ENCODE results near the gene PDE4D. TPM values are rescaled to one million over a fixed set of nuclear protein-coding genes. Genes with fewer than 3 reads are reported as not detected.

PDE4D gene
- total RNA-seq, 1 experiment from 2014 or later: 2.4 TPM

DNA sequence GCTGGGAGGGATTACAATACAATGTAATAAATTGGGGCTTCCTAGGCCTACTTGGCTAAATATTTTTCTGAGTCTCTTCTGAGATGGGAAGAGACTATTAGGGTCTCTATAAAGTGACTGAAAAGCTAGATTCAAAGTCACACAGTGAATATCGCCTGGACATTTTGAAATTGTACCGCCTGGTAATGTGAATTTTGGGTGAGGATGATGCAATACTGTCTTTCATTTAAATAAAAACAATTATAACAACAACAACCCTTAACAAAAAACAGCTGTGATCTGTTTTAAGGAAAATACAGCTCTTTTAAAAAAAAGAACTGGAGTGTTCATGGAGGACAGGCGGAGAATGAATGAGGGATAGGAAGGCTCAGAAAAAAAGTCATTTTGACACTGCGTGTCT is 695.6 kb downstream of the PDE4D start:
- ATAC-seq: no peak
- Histone ChIP-seq H3K36me3 (ENCODE audit: control insufficient read depth, insufficient read depth, low read length) (no peaks in the 10 kb centered on the region), H3K27me3 (ENCODE audit: control insufficient read depth, insufficient read depth, low read length) (no peaks in the 10 kb centered on the region), H3K4me1 (ENCODE audit: control insufficient read depth, insufficient read depth, low read length) (no peaks in the 10 kb centered on the region), H3K4me3 (ENCODE audit: low read depth in 2 of 2, low read length in 2 of 2) (no peak overlapping the region), H3K9me3 (ENCODE audit: control insufficient read depth, insufficient read depth, low read depth, low read length) (peaks cover 3% of the 10 kb centered on the region; the same call in 1 of the 2 replicates), H3K27ac (ENCODE audit: low read length) (no peak overlapping the region)
- CTCF ChIA-PET: no interaction called here
- no peak for DNase-seq (ENCODE audit: low read depth, low spot score)
- POLR2A ChIA-PET: no interaction called here
- no peak for TF ChIP-seq POLR2AphosphoS5 (IDR thresholded peaks at IDR 0.05; ENCODE audit: low read depth, low read length)
- intact Hi-C loops (cut with micrococcal nuclease; ENCODE audit: unreplicated experiment) (no loop called here), in situ Hi-C loops (cut with HindIII; ENCODE audit: low pct_unique_long_range_greater_than_20kb, low sequenced_read_pairs) (no loop called here)
- no TSS peak for BruUV-seq (replicated peaks)

DNA sequence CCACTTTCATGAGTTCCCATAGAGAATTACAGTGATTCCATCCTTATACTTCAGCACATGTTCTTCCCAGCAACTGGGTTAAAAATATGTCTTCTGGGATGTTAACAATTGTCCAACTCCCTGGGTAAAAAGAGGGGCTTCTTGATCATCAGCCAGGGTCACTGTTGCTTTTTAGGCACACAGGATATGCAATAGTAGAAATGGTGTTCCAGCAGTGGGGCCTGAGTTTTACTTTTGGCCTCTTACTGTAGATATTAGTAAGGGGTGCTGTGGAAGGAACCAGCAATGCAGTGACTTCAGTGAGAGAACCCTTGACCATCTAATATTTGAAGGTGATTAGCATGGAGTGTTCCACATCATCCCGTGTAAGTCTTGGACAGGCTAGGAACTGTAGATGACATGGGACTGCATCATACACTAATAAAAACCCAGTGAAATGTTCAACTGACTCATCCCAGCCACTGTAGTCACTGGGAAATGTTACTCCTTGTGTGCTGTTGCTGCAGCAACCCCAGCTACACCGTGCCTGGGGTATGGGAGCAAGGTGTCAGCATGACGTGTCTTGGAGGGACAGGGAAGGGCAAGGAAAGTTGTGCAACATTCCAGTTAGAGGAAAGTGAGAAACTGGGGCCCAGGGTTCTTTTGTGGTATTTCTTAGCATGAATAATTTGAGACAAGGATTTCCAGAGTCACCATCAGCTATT is 699.8 kb downstream of the PDE4D start:
- in situ Hi-C loops (cut with HindIII; ENCODE audit: low pct_unique_long_range_greater_than_20kb, low sequenced_read_pairs): no loop called here
- Histone ChIP-seq H3K27me3 (ENCODE audit: control insufficient read depth, insufficient read depth, low read length) (no peaks in the 10 kb centered on the region), H3K27ac (ENCODE audit: low read length) (no peak overlapping the region), H3K4me3 (ENCODE audit: low read depth in 2 of 2, low read length in 2 of 2) (no peak overlapping the region), H3K4me1 (ENCODE audit: control insufficient read depth, insufficient read depth, low read length) (no peaks in the 10 kb centered on the region), H3K9me3 (ENCODE audit: control insufficient read depth, insufficient read depth, low read depth, low read length) (no peaks in the 10 kb centered on the region), H3K36me3 (ENCODE audit: control insufficient read depth, insufficient read depth, low read length) (no peaks in the 10 kb centered on the region)
- ATAC-seq (no peak; the same call in 1 of the 2 replicates), DNase-seq (ENCODE audit: low read depth, low spot score) (peak; percentile 65)
- CTCF ChIA-PET: no interaction called here
- intact Hi-C loops (cut with micrococcal nuclease; ENCODE audit: unreplicated experiment): no loop called here
- no TSS peak for BruUV-seq (replicated peaks)
- TF ChIP-seq, protein P1, sequence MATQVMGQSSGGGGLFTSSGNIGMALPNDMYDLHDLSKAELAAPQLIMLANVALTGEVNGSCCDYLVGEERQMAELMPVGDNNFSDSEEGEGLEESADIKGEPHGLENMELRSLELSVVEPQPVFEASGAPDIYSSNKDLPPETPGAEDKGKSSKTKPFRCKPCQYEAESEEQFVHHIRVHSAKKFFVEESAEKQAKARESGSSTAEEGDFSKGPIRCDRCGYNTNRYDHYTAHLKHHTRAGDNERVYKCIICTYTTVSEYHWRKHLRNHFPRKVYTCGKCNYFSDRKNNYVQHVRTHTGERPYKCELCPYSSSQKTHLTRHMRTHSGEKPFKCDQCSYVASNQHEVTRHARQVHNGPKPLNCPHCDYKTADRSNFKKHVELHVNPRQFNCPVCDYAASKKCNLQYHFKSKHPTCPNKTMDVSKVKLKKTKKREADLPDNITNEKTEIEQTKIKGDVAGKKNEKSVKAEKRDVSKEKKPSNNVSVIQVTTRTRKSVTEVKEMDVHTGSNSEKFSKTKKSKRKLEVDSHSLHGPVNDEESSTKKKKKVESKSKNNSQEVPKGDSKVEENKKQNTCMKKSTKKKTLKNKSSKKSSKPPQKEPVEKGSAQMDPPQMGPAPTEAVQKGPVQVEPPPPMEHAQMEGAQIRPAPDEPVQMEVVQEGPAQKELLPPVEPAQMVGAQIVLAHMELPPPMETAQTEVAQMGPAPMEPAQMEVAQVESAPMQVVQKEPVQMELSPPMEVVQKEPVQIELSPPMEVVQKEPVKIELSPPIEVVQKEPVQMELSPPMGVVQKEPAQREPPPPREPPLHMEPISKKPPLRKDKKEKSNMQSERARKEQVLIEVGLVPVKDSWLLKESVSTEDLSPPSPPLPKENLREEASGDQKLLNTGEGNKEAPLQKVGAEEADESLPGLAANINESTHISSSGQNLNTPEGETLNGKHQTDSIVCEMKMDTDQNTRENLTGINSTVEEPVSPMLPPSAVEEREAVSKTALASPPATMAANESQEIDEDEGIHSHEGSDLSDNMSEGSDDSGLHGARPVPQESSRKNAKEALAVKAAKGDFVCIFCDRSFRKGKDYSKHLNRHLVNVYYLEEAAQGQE (IDR thresholded peaks at IDR 0.05; ENCODE audit: insufficient read depth in 1 of 2, low read depth in 2 of 2, low read length in 1 of 2): no peak
- no peak for TF ChIP-seq TCF7L2 (IDR thresholded peaks at IDR 0.05; ENCODE audit: low read depth, low read length)
- POLR2A ChIA-PET: no interaction called here

DNA sequence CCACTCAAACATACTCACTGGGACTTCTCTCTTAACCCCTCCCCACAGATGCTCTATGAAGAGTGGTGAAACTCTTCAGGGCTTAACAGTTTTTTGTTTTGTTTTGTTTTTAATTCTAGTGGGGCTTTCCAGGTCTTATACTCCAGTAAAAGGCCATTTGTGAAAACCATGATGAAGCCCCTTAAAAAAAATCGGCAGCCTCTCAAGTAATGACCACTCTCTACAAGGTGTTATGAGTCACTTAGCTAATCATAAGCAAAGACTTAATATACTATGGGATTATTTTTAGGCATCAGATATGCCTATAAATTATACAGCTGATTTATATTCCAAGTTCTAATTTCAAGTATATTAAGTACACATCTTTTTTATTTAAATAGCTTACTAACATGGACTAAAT is 702.8 kb downstream of the PDE4D start:
- H3K27me3 ChIP-seq (ENCODE audit: control insufficient read depth, insufficient read depth, low read length): no peaks in the 10 kb centered on the region; the same call in 1 of the 2 replicates
- no peak overlapping the region for H3K27ac ChIP-seq (ENCODE audit: low read length)
- H3K36me3 ChIP-seq (ENCODE audit: control insufficient read depth, insufficient read depth, low read length): no peaks in the 10 kb centered on the region
- ATAC-seq (no peak), DNase-seq (ENCODE audit: low read depth, low spot score) (no peak)
- H3K4me1 ChIP-seq (ENCODE audit: control insufficient read depth, insufficient read depth, low read length): no peaks in the 10 kb centered on the region; the same call in 1 of the 2 replicates
- no peaks in the 10 kb centered on the region for H3K9me3 ChIP-seq (ENCODE audit: control insufficient read depth, insufficient read depth, low read depth, low read length)
- CTCF ChIA-PET: no interaction called here
- TF ChIP-seq SIN3A (IDR thresholded peaks at IDR 0.05; ENCODE audit: borderline replicate concordance, insufficient read depth, low read depth, low read length) (no peak), TCF7L2 (IDR thresholded peaks at IDR 0.05; ENCODE audit: low read depth, low read length) (no peak), CTCF (IDR thresholded peaks at IDR 0.05) (no peak), POLR2AphosphoS5 (IDR thresholded peaks at IDR 0.05; ENCODE audit: low read depth, low read length) (no peak)
- TF ChIP-seq, protein P1 (IDR thresholded peaks at IDR 0.05; ENCODE audit: insufficient read depth in 1 of 2, low read depth in 2 of 2, low read length in 1 of 2): no peak
- intact Hi-C loops (cut with micrococcal nuclease; ENCODE audit: unreplicated experiment): no loop called here
- no peak overlapping the region for H3K4me3 ChIP-seq (ENCODE audit: low read depth in 2 of 2, low read length in 2 of 2)
- BruUV-seq (replicated peaks): no TSS peak
- POLR2A ChIA-PET: no interaction called here
- in situ Hi-C loops (cut with HindIII; ENCODE audit: low pct_unique_long_range_greater_than_20kb, low sequenced_read_pairs): no loop called here
